ENCODE measurements around the gene ZNF385C.

DNA sequence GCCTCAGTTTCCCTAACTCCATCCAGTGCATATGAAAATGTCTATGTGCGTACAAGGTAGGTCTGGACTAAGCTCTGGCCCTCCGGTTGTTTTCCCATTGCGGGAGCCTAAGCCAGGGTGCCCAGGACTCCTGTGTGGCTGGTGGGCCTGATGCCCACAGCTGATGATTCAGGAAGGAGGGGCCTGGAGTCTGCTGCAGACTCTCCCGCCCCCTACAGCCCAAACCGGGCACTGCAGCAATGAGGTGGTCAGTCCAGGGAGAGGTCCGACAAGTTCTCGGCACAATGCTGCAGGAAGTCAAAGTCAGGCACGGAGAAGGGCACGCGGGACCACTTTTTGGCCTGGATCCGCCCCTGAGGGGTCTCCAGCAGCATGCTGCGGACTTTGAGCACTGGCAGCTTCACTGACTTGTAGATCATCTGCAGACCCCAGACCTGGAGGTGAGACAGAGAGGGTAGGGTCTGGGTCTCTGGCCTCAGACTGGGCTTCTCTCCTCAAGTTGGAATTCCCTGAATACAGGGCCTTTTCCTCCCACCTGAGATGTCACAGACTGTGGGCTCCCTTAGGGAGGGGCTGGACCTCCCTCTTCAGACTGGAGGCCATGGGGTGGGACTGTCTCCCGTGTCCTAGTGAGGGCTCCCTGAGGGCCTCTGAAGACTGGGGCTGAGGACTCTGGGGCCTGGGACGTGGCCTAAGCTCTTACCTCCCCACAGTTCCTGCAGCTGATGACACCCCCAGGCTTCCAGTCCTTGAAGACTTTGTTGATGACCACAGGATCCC lies 3.4 kb upstream of the ZNF385C start:
- no peak for TF ChIP-seq POLR2A (IDR thresholded peaks at IDR 0.05; ENCODE audit: low read depth, low read length)
- TF ChIP-seq TAF1 (IDR thresholded peaks at IDR 0.05; ENCODE audit: low read depth, low read length): no peak
- TF ChIP-seq POLR2AphosphoS5 (IDR thresholded peaks at IDR 0.05; ENCODE audit: low read depth, low read length): no peak
- TF ChIP-seq PAX5 (IDR thresholded peaks at IDR 0.05; ENCODE audit: insufficient read depth, low read length, severe bottlenecking): no peak

All from GM12891 (cell line).